Measurements from ENCODE around the gene GMDS. TPM values are rescaled to one million over a fixed set of nuclear protein-coding genes. Genes with fewer than 3 reads are reported as not detected.

The GMDS gene
- total RNA-seq, 4 donors from 2014 or later, result 9.5 to 32.8 (median 22.4) TPM

DNA sequence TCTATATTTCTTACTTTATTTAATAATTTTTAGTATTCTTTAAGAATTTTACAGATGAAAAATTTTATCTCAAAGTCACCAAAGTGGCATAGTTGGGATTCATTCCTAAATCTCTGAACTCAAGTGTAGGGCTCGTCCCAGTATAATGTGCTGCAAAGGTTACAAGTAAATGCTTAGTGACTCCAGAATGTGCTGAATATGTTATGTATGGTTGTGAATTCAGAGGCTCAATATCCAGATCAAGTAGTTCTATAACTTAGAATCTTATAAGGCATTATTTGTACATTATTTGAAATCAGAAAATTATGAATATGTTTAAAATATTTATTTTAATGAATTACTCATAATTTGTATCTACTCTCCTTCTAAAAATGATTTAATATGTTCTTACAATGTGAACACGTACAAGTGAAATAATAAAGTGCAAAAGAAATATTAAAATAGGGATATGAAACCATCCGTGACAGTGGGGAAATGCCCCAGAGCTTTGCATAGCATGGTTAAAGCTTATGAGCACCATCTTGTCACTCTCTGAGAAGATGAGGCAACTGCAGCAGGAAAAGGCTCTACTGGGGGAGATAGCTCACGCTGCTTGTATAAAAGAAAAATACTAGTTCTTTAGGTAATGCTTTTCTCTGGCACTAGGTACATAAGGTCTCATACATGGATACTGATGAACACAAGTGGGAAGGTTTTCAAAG, 376.7 kb downstream of the GMDS start:
- Histone ChIP-seq H3K27me3 (no peaks in the 10 kb centered on the region), H3K9me3 (no peaks in the 10 kb centered on the region), H3K4me1 (no peaks in the 10 kb centered on the region), H3K36me3 (no peaks in the 10 kb centered on the region), H3K27ac (no peak overlapping the region), H3K4me3 (replicated peaks in 1 of 3) (no peak overlapping the region)
- TF ChIP-seq, protein P1, sequence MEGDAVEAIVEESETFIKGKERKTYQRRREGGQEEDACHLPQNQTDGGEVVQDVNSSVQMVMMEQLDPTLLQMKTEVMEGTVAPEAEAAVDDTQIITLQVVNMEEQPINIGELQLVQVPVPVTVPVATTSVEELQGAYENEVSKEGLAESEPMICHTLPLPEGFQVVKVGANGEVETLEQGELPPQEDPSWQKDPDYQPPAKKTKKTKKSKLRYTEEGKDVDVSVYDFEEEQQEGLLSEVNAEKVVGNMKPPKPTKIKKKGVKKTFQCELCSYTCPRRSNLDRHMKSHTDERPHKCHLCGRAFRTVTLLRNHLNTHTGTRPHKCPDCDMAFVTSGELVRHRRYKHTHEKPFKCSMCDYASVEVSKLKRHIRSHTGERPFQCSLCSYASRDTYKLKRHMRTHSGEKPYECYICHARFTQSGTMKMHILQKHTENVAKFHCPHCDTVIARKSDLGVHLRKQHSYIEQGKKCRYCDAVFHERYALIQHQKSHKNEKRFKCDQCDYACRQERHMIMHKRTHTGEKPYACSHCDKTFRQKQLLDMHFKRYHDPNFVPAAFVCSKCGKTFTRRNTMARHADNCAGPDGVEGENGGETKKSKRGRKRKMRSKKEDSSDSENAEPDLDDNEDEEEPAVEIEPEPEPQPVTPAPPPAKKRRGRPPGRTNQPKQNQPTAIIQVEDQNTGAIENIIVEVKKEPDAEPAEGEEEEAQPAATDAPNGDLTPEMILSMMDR (IDR thresholded peaks at IDR 0.05), result no peak
- no peak for TF ChIP-seq POLR2A (IDR thresholded peaks at IDR 0.05)
- intact Hi-C loops (cut with DNase I), result no loop called here
- 96 to 97% methylated on average over 4 of the region's 4 CpGs for WGBS, 2 donors
- DNase-seq, result no peak

DNA sequence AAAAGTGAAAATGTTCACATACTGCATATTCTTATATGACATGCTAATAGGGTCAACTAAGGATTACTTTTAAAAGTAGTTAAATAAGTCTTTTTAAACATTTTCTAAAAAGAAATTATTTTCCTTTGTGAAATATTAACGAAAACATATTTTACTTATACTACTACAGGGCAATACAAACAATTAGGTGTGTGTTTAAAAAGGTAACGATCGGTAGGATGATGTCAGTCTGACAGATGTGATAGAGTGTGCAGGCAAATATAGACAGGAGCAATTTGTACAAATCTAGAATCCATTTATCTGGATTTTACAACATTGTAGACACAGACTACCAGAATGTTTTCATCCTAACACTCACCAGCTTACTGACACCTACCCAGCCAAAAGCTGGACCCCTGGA, 378.2 kb downstream of the GMDS start:
- no peak overlapping the region for H3K27ac ChIP-seq
- no peaks in the 10 kb centered on the region for H3K4me1 ChIP-seq
- H3K27me3 ChIP-seq, result no peaks in the 10 kb centered on the region
- no peak for DNase-seq
- H3K4me3 ChIP-seq (replicated peaks in 1 of 3), result no peak overlapping the region
- no peaks in the 10 kb centered on the region for H3K9me3 ChIP-seq
- intact Hi-C loops (cut with DNase I), result no loop called here
- H3K36me3 ChIP-seq, result no peaks in the 10 kb centered on the region
- TF ChIP-seq, protein P1 (IDR thresholded peaks at IDR 0.05), result no peak
- TF ChIP-seq POLR2A (IDR thresholded peaks at IDR 0.05), result no peak
- 94 to 97% methylated on average over 3 of the region's 3 CpGs for WGBS, 2 donors

DNA sequence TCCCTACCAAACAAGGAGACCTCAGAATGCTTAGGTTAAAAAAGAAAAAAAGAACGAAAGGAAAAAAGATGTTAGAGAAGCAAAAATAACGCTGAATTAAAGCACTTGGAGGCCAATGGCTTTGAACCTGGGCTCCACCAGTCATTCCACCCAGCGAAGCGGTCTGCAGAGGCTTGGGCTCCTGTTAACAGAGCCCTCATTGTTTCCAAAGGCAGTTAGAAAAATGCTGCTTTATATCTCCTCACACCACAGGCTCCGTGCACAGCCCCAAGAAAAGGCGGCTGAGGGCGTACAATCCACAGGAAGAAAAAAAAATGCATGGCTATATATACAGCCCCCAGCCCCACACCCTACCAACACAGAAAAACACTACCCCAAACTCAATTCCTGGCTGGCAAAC, 379.8 kb downstream of the GMDS start:
- intact Hi-C loops (cut with DNase I), result no loop called here
- no peak overlapping the region for H3K4me3 ChIP-seq (replicated peaks in 1 of 3)
- no peaks in the 10 kb centered on the region for H3K27me3 ChIP-seq
- 88 to 89% methylated on average over 7 of the region's 7 CpGs for WGBS, 2 donors
- DNase-seq, result no peak
- no peaks in the 10 kb centered on the region for H3K9me3 ChIP-seq
- no peaks in the 10 kb centered on the region for H3K36me3 ChIP-seq
- no peak overlapping the region for H3K27ac ChIP-seq
- H3K4me1 ChIP-seq, result no peaks in the 10 kb centered on the region
- TF ChIP-seq, protein P1 (IDR thresholded peaks at IDR 0.05), result no peak
- TF ChIP-seq POLR2A (IDR thresholded peaks at IDR 0.05), result no peak

DNA sequence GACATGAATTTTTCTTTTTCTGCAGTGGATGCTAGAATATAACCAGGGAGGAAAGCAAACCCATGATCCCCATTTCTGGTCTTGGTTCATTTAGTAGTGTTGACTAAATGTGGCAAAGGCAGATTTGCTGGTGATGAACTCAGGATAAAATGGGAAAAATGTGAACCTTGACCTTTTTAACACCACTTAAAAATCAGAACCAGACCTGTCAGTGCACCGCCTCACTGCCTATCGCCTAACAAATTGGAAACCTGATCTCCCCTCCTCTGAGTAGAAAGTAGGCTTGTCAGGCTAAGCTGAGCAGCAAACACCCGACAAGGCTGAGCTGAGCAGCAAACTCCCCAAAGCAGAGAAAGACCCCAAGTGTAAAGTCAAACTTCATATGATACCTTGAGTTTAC, 380.9 kb downstream of the GMDS start:
- Histone ChIP-seq H3K4me3 (replicated peaks in 1 of 3) (no peak overlapping the region), H3K27ac (no peak overlapping the region), H3K27me3 (no peaks in the 10 kb centered on the region), H3K9me3 (no peaks in the 10 kb centered on the region), H3K4me1 (no peaks in the 10 kb centered on the region), H3K36me3 (no peaks in the 10 kb centered on the region)
- intact Hi-C loops (cut with DNase I), result no loop called here
- DNase-seq, result no peak
- TF ChIP-seq, protein P1 (IDR thresholded peaks at IDR 0.05), result no peak
- TF ChIP-seq POLR2A (IDR thresholded peaks at IDR 0.05), result no peak
- 77 to 89% methylated on average over 3 of the region's 3 CpGs for WGBS, 2 donors

DNA sequence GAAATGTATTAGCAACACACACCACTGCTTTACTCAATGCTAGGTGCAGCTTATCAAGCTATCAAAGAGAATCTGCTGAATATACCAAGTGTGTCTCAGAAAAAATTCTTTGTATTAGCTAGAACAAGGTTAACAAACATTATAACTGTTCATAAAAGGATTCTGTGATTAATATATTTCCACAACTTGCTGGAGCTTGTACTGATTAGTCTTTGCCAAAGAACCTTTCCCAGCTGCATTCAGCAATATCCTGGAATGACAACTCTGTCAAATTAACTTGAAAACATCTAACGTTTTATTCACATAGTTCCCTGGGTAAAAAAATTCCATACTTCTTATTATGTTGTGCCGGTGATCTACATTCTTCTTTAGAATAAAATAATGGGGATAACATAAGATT, 383.0 kb downstream of the GMDS start:
- Histone ChIP-seq H3K4me1 (no peaks in the 10 kb centered on the region), H3K9me3 (no peaks in the 10 kb centered on the region), H3K27ac (no peak overlapping the region), H3K4me3 (replicated peaks in 1 of 3) (no peak overlapping the region), H3K27me3 (no peaks in the 10 kb centered on the region), H3K36me3 (no peaks in the 10 kb centered on the region)
- DNase-seq, result no peak
- WGBS, 2 donors, result 85 to 86% methylated on average over 2 of the region's 2 CpGs
- intact Hi-C loops (cut with DNase I), result no loop called here
- no peak for TF ChIP-seq POLR2A (IDR thresholded peaks at IDR 0.05)
- TF ChIP-seq, protein P1 (IDR thresholded peaks at IDR 0.05), result no peak
